SK-N-SH (cell line): Measurements from ENCODE around the gene FGF9. TPM values are rescaled to one million over a fixed set of nuclear protein-coding genes. Genes with fewer than 3 reads are reported as not detected.

Source experiments
- CTCF ChIA-PET: fragments of 300-600, 350-600 bp; formaldehyde crosslinking; extraction: SDS; loops from one replicate; lab custom pipeline; 2021; lab: Yijun Ruan, JAX
- POLR2A ChIA-PET: fragments of 350-600 bp; sonication (Branson Sonifier 250); formaldehyde crosslinking; extraction: SDS; loops from one replicate; lab custom pipeline; 2020; ENCODE audit warnings: antibody characterized with exemption, inconsistent platforms; lab: Yijun Ruan, JAX
- DNase-seq: peaks from one replicate; pipeline ENCODE4 v3.0.0; 2012
- H2AFZ ChIP-seq: fragments of 200-600 bp; sonication (generic); 2 replicates; pipeline ENCODE4 v1.8.1; 2016; ENCODE audit warnings: antibody characterized with exemption, mild to moderate bottlenecking, low read depth
- H3F3A ChIP-seq: fragments of 200-600 bp; sonication (generic); replicated peaks from 2 replicates; pipeline ENCODE3; 2016; ENCODE audit warnings: antibody characterized with exemption, mild to moderate bottlenecking; ENCODE audit not compliant: insufficient read depth
- H3K27ac ChIP-seq, 2 experiments: fragments of 200-500 bp in 1 of 2; fragments of 200-600 bp in 1 of 2; sonication (Bioruptor generic) in 1 of 2; sonication (generic), shearing (Covaris generic) in 1 of 2; 2 replicates each; pipeline versions ENCODE4 v1.5.1 to v1.6.1; 2014 to 2016; ENCODE audit warnings: low read depth in 2 of 2, inconsistent platforms in 1 of 2, low read length in 1 of 2, mild to moderate bottlenecking in 1 of 2, mixed read lengths in 1 of 2
- H3K27me3 ChIP-seq: fragments of 200-600 bp; sonication (generic), shearing (Covaris generic); 2 replicates; pipeline ENCODE4 v1.6.1; 2016; ENCODE audit warnings: mixed run types; ENCODE audit not compliant: insufficient read depth
- H3K36me3 ChIP-seq, 2 experiments: fragments of 200-500 bp in 1 of 2; fragments of 200-600 bp in 1 of 2; sonication (Bioruptor generic) in 1 of 2; sonication (generic) in 1 of 2; replicated peaks in 1 of 2; 2 replicates each; pipeline versions ENCODE3 to v1.5.1; 2014 to 2016; ENCODE audit warnings: low read length in 1 of 2, mild to moderate bottlenecking in 1 of 2; ENCODE audit not compliant: insufficient read depth in 2 of 2, control insufficient read depth in 1 of 2
- H3K4me1 ChIP-seq, 2 experiments: fragments of 200-500 bp in 1 of 2; fragments of 200-600 bp in 1 of 2; sonication (Bioruptor generic) in 1 of 2; sonication (generic), shearing (Covaris generic) in 1 of 2; 2 replicates each; pipeline versions ENCODE4 v1.5.1 to v1.6.1; 2014 to 2016; ENCODE audit warnings: low read depth in 1 of 2, low read length in 1 of 2, mixed run types in 1 of 2; ENCODE audit not compliant: insufficient read depth in 2 of 2, control insufficient read depth in 1 of 2
- H3K4me2 ChIP-seq: fragments of 200-600 bp; sonication (generic), shearing (Covaris generic); 2 replicates; pipeline ENCODE4 v1.6.1; 2017; ENCODE audit warnings: mixed run types
- H3K4me3 ChIP-seq, 2 experiments: fragments of 200-500 bp in 1 of 2; fragments of 200-600 bp in 1 of 2; sonication (Bioruptor generic) in 1 of 2; sonication (generic), shearing (Covaris generic) in 1 of 2; 2 replicates each; pipeline versions ENCODE4 v1.5.1 to v1.8.1; 2014 to 2016; ENCODE audit warnings: low read depth in 2 of 2, inconsistent platforms in 1 of 2, low read length in 1 of 2, mild to moderate bottlenecking in 1 of 2, mixed read lengths in 1 of 2, moderate library complexity in 1 of 2
- H3K79me2 ChIP-seq: fragments of 200-600 bp; sonication (generic); 2 replicates; pipeline ENCODE4 v1.8.1; 2017; ENCODE audit warnings: mild to moderate bottlenecking; ENCODE audit not compliant: insufficient read depth
- H3K9ac ChIP-seq: fragments of 200-600 bp; sonication (generic); 2 replicates; pipeline ENCODE4 v1.6.1; 2017; ENCODE audit warnings: mixed run types
- H3K9me2 ChIP-seq: fragments of 200-600 bp; sonication (generic); 2 replicates; pipeline ENCODE4 v1.6.1; 2017; ENCODE audit warnings: mixed run types
- H3K9me3 ChIP-seq: fragments of 200-600 bp; sonication (generic); 2 replicates; pipeline ENCODE4 v1.6.1; 2017; ENCODE audit warnings: mixed run types, mild to moderate bottlenecking, moderate library complexity
- H4K20me1 ChIP-seq: fragments of 200-600 bp; sonication (generic); 2 replicates; pipeline ENCODE4 v1.6.1; 2017; ENCODE audit warnings: mild to moderate bottlenecking, mixed run types; ENCODE audit not compliant: insufficient read depth
- ELF1 ChIP-seq: IDR thresholded peaks from 2 replicates; pipeline ENCODE4 v1.4.0; 2012
- EP300 ChIP-seq, 2 experiments: IDR thresholded peaks; 2 replicates each; pipeline versions ENCODE4 v1.4.0 to v1.6.1; 2012; ENCODE audit warnings: borderline replicate concordance in 1 of 2, low read depth in 1 of 2, low read length in 1 of 2
- EZH2phosphoT487 ChIP-seq: fragments of 200-600 bp; sonication (generic); IDR thresholded peaks from 2 replicates; pipeline ENCODE4 v1.6.1; 2017; ENCODE audit warnings: low read depth, mixed run types, mild to moderate bottlenecking, antibody characterized with exemption, moderate library complexity, borderline replicate concordance
- FOXJ3 ChIP-seq: sonication (generic); formaldehyde crosslinking; IDR thresholded peaks from 2 replicates; pipeline ENCODE4 v1.5.1; 2020; ENCODE audit warnings: mild to moderate bottlenecking, missing genetic modification reagents
- MAX ChIP-seq: IDR thresholded peaks from 2 replicates; pipeline ENCODE4 v1.4.0; 2012; ENCODE audit warnings: low read depth
- MXI1 ChIP-seq: IDR thresholded peaks from 2 replicates; pipeline ENCODE4 v1.6.1; 2012; ENCODE audit warnings: mild to moderate bottlenecking, low read depth, low read length, improper control_type of control experiment
- NRF1 ChIP-seq: IDR thresholded peaks from 2 replicates; pipeline ENCODE4 v1.6.1; 2012; ENCODE audit warnings: low read depth, mild to moderate bottlenecking, low read length
- PBX3 ChIP-seq: IDR thresholded peaks from 2 replicates; pipeline ENCODE4; 2012
- POLR2AphosphoS5 ChIP-seq: IDR thresholded peaks from 2 replicates; pipeline ENCODE4 v1.6.1; 2012; ENCODE audit warnings: low read depth, low read length
- REST ChIP-seq: IDR thresholded peaks from 2 replicates; pipeline ENCODE4 v1.6.1; 2012; ENCODE audit warnings: mild to moderate bottlenecking, low read depth, low read length, moderate library complexity
- RFX5 ChIP-seq: IDR thresholded peaks from 2 replicates; pipeline ENCODE4 v1.6.1; 2012; ENCODE audit warnings: mild to moderate bottlenecking, improper control_type of control experiment, low read length
- RXRA ChIP-seq: IDR thresholded peaks from 2 replicates; pipeline ENCODE4 v1.4.0; 2012; ENCODE audit warnings: low read depth, mild to moderate bottlenecking, borderline replicate concordance
- USF1 ChIP-seq: IDR thresholded peaks from 2 replicates; pipeline ENCODE4 v1.4.0; 2012; ENCODE audit warnings: low read depth, borderline replicate concordance
- WGBS: methylation state at CpG from one replicate; pipeline ENCODE4 v1.1.6; 2017; ENCODE audit warnings: low lambda C conversion rate; 5-methylcytosine and 5-hydroxymethylcytosine counted together
- polyA plus RNA-seq, 3 experiments: library from polyadenylated mRNA; depleted of rRNA; stranded (reverse); fragments of >200 nt; gene quantifications; 2 replicates each; pipeline ENCODE4 v1.2.3, GENCODE V29; 2012

FGF9 gene
- polyA plus RNA-seq, 1 of the 3 experiments (the other 2 are of a cell fraction) = not detected

- POLR2A ChIA-PET = no interaction called here
- Histone ChIP-seq H2AFZ (no peak overlapping the region), H3K79me2 (no peaks in the 10 kb centered on the region), H3K4me1 (peaks cover 0 to 7% of the 10 kb centered on the region in 2 experiments; a peak in 1 of 4 replicates), H4K20me1 (no peaks in the 10 kb centered on the region), H3K9me3 (no peaks in the 10 kb centered on the region), H3K27me3 (peaks cover 25% of the 10 kb centered on the region), H3K4me2 (no peak overlapping the region), H3F3A (no peaks in the 10 kb centered on the region), H3K9me2 (no peaks in the 10 kb centered on the region), H3K36me3 (no peaks in the 10 kb centered on the region), H3K4me3 (no peak overlapping the region), H3K9ac (no peak overlapping the region), H3K27ac (no peak overlapping the region)
- WGBS = 4% methylated on average over 3 of the region's 5 CpGs
- no peak for DNase-seq
- TF ChIP-seq RXRA (no peak), RFX5 (no peak), NRF1 (no peak), EP300 (IDR thresholded peaks at IDR 0.05; ENCODE audit: borderline replicate concordance in 1 of 2, low read depth in 1 of 2, low read length in 1 of 2) (no peak)
- CTCF ChIA-PET = interaction anchor here (0.7 to 2.9 kb wide), 10 partner anchors 14 to 1156 kb away, joined by 3 to 10 read pairs (median 3); no protein-coding TSS in a partner anchor
Measured at GRCh38 chr13:21639561-21639960, 31.3 kb upstream of the FGF9 start.

GRCh38 chr13:21641629-21642028 is 29.2 kb upstream of the FGF9 start:
- Histone ChIP-seq H4K20me1 (no peaks in the 10 kb centered on the region), H3K4me1 (peaks cover 0 to 7% of the 10 kb centered on the region in 2 experiments; a peak in 1 of 4 replicates), H3K36me3 (no peaks in the 10 kb centered on the region), H3K9ac (no peak overlapping the region), H3K9me3 (no peaks in the 10 kb centered on the region), H3K27ac (no peak overlapping the region)
- DNase-seq = no peak
- CTCF ChIA-PET = no interaction called here
- TF ChIP-seq POLR2AphosphoS5 (no peak), MAX (no peak), RFX5 (no peak), REST (no peak), PBX3 (no peak), ELF1 (no peak), EZH2phosphoT487 (no peak), FOXJ3 (CRISPR knock-in tag) (no peak), MXI1 (no peak), NRF1 (no peak), USF1 (no peak)
- TF ChIP-seq, all 33 proteins: peak for 0
- Histone ChIP-seq H3K79me2 (no peaks in the 10 kb centered on the region), H3K4me3 (no peak overlapping the region), H3K9me2 (no peaks in the 10 kb centered on the region), H2AFZ (no peak overlapping the region), H3K27me3 (peaks cover 13% of the 10 kb centered on the region), H3K4me2 (no peak overlapping the region), H3F3A (no peaks in the 10 kb centered on the region)
- POLR2A ChIA-PET = no interaction called here
- 17% methylated on average over 2 of the region's 2 CpGs for WGBS
